ENCODE results near the gene CDKN2C.
"Not testable (repeated sequence)": the region's sequence is repeated elsewhere in the genome, so short reads cannot be mapped to it uniquely, and the experiment has no call there.

The CDKN2C gene

DNA sequence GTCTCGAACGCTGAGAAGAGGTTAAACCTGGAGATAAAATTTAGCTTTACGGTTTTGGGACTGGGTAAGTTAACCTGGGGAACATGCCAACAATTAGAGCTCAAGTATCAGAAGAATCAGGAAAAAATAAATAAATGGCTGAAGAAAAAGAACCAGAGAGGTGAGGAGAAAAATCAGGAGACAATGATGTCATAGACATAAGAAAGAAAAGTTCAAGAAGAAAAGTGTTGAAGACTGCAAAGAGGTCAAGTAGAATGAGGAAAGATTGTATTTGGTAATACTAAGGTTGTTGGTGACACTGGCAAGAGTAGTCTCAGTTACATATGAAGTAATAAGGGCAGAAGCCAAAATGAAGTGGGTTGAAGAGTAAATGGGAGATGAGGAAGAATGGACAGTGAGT is 26.0 kb downstream of the CDKN2C start:
- no peak overlapping the region for H3K4me3 ChIP-seq (ENCODE audit: extremely low read depth, insufficient read depth, low read length, poor library complexity, severe bottlenecking)
- H3K9me3 ChIP-seq (ENCODE audit: control insufficient read depth, low read length) = no peaks in the 10 kb centered on the region
- H3K36me3 ChIP-seq (ENCODE audit: control insufficient read depth, insufficient read depth, low read length) = no peaks in the 10 kb centered on the region
- H3K4me1 ChIP-seq (ENCODE audit: control insufficient read depth, insufficient read depth, low read length, poor library complexity, severe bottlenecking) = no peaks in the 10 kb centered on the region
- WGBS, 2 experiments (ENCODE audit: insufficient coverage in 2 of 2) = 91 to 100% methylated on average over 2 to 3 of the region's 3 CpGs
- H3K27ac ChIP-seq (ENCODE audit: low read depth, low read length, severe bottlenecking) = no peak overlapping the region

GRCh38 chr1:50999375-50999774 is 29.3 kb downstream of the CDKN2C start:
- H3K36me3 ChIP-seq (ENCODE audit: control insufficient read depth, insufficient read depth, low read length); H3K4me3 ChIP-seq (ENCODE audit: extremely low read depth, insufficient read depth, low read length, poor library complexity, severe bottlenecking); H3K9me3 ChIP-seq (ENCODE audit: control insufficient read depth, low read length); H3K27ac ChIP-seq (ENCODE audit: low read depth, low read length, severe bottlenecking); H3K4me1 ChIP-seq (ENCODE audit: control insufficient read depth, insufficient read depth, low read length, poor library complexity, severe bottlenecking): not testable (repeated sequence)
- WGBS, 2 experiments (ENCODE audit: insufficient coverage in 2 of 2) = 67% methylated on average over 1 of the region's 1 CpG; no CpG with 5 or more reads in 1 of the 2 experiments

- Histone ChIP-seq H3K4me3 (ENCODE audit: extremely low read depth, insufficient read depth, low read length, poor library complexity, severe bottlenecking) (no peak overlapping the region), H3K9me3 (ENCODE audit: control insufficient read depth, low read length) (no peaks in the 10 kb centered on the region), H3K4me1 (ENCODE audit: control insufficient read depth, insufficient read depth, low read length, poor library complexity, severe bottlenecking) (no peaks in the 10 kb centered on the region), H3K36me3 (ENCODE audit: control insufficient read depth, insufficient read depth, low read length) (no peaks in the 10 kb centered on the region), H3K27ac (ENCODE audit: low read depth, low read length, severe bottlenecking) (no peak overlapping the region)
- 86 to 92% methylated on average over 1 of the region's 1 CpG for WGBS, 2 experiments (ENCODE audit: insufficient coverage in 2 of 2)
Observed at GRCh38 chr1:51000160-51000559, 30.1 kb downstream of the CDKN2C start.

DNA sequence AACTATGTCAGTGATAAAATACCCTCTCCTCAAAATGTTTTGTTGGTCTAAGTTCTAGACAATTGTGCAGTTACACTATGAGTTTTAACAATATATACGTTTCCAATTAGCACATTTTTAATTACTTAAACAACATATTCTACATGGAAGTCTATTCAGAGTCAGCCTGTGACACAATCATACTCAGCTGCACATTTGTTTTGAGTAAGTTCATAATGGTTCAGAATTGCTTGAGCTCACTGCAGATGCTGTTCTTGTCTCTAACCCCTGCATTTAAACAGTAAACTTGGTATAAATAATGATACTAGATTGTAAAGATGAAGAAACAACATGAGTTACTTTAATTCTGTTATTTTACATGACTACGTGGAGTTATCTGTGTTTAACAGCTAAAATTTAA is 30.6 kb downstream of the CDKN2C start:
- WGBS, 2 experiments (ENCODE audit: insufficient coverage in 2 of 2) = 40% methylated on average over 1 of the region's 2 CpGs; no CpG with 5 or more reads in 1 of the 2 experiments

GRCh38 chr1:51002516-51002915 is 32.5 kb downstream of the CDKN2C start:
- Histone ChIP-seq H3K9me3 (ENCODE audit: control insufficient read depth, low read length) (no peaks in the 10 kb centered on the region), H3K27ac (ENCODE audit: low read depth, low read length, severe bottlenecking) (no peak overlapping the region), H3K4me1 (ENCODE audit: control insufficient read depth, insufficient read depth, low read length, poor library complexity, severe bottlenecking) (no peaks in the 10 kb centered on the region), H3K4me3 (ENCODE audit: extremely low read depth, insufficient read depth, low read length, poor library complexity, severe bottlenecking) (no peak overlapping the region), H3K36me3 (ENCODE audit: control insufficient read depth, insufficient read depth, low read length) (no peaks in the 10 kb centered on the region)
- 76 to 89% methylated on average over 2 to 5 of the region's 6 CpGs for WGBS, 2 experiments (ENCODE audit: insufficient coverage in 2 of 2)

More for the DNA sequence above, 30.6 kb downstream of the CDKN2C start:
- no peaks in the 10 kb centered on the region for H3K36me3 ChIP-seq (ENCODE audit: control insufficient read depth, insufficient read depth, low read length)
- H3K27ac ChIP-seq (ENCODE audit: low read depth, low read length, severe bottlenecking) = no peak overlapping the region
- H3K4me3 ChIP-seq (ENCODE audit: extremely low read depth, insufficient read depth, low read length, poor library complexity, severe bottlenecking) = no peak overlapping the region
- H3K4me1 ChIP-seq (ENCODE audit: control insufficient read depth, insufficient read depth, low read length, poor library complexity, severe bottlenecking) = no peaks in the 10 kb centered on the region
- H3K9me3 ChIP-seq (ENCODE audit: control insufficient read depth, low read length) = no peaks in the 10 kb centered on the region

- H3K36me3 ChIP-seq (ENCODE audit: control insufficient read depth, insufficient read depth, low read length); H3K9me3 ChIP-seq (ENCODE audit: control insufficient read depth, low read length); H3K4me1 ChIP-seq (ENCODE audit: control insufficient read depth, insufficient read depth, low read length, poor library complexity, severe bottlenecking); H3K4me3 ChIP-seq (ENCODE audit: extremely low read depth, insufficient read depth, low read length, poor library complexity, severe bottlenecking); H3K27ac ChIP-seq (ENCODE audit: low read depth, low read length, severe bottlenecking): not testable (repeated sequence)
- WGBS, 2 experiments (ENCODE audit: insufficient coverage in 2 of 2) = 71 to 86% methylated on average over 3 to 4 of the region's 4 CpGs
Observed at GRCh38 chr1:51005549-51005948, 35.5 kb downstream of the CDKN2C start.

- Histone ChIP-seq H3K27ac (ENCODE audit: low read depth, low read length, severe bottlenecking) (no peak overlapping the region), H3K4me1 (ENCODE audit: control insufficient read depth, insufficient read depth, low read length, poor library complexity, severe bottlenecking) (no peaks in the 10 kb centered on the region), H3K36me3 (ENCODE audit: control insufficient read depth, insufficient read depth, low read length) (no peaks in the 10 kb centered on the region), H3K4me3 (ENCODE audit: extremely low read depth, insufficient read depth, low read length, poor library complexity, severe bottlenecking) (no peak overlapping the region), H3K9me3 (ENCODE audit: control insufficient read depth, low read length) (no peaks in the 10 kb centered on the region)
- WGBS, 2 experiments (ENCODE audit: insufficient coverage in 2 of 2) = 89 to 100% methylated on average over 1 of the region's 3 CpGs
Observed at GRCh38 chr1:51009381-51009780, 39.3 kb downstream of the CDKN2C start.

DNA sequence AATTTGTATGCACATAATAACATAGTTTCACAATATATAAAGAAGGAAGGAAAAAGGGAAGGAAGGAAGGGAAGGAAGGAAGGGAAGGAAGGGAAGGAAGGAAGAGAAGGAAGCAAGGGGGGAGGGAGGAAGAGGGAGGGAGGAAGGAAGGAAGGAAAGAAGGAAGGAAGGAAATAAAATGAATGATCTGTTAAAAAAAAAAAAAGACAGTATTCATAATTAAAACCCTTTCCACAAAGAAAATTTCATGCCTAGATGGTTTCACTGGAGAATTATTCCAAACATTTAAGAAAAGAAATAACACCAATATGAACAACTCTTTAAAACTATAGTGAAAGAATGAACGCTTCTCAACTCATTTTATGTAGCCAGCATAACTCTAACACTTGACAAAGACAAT is 44.8 kb downstream of the CDKN2C start:
- Histone ChIP-seq H3K4me3 (ENCODE audit: extremely low read depth, insufficient read depth, low read length, poor library complexity, severe bottlenecking) (no peak overlapping the region), H3K4me1 (ENCODE audit: control insufficient read depth, insufficient read depth, low read length, poor library complexity, severe bottlenecking) (no peaks in the 10 kb centered on the region), H3K9me3 (ENCODE audit: control insufficient read depth, low read length) (no peaks in the 10 kb centered on the region), H3K27ac (ENCODE audit: low read depth, low read length, severe bottlenecking) (no peak overlapping the region), H3K36me3 (ENCODE audit: control insufficient read depth, insufficient read depth, low read length) (no peaks in the 10 kb centered on the region)
- WGBS, 2 experiments (ENCODE audit: insufficient coverage in 2 of 2) = 83% methylated on average over 1 of the region's 1 CpG; no CpG with 5 or more reads in 1 of the 2 experiments

GRCh38 chr1:51019811-51020210 is 49.8 kb downstream of the CDKN2C start:
- no peaks in the 10 kb centered on the region for H3K36me3 ChIP-seq (ENCODE audit: control insufficient read depth, insufficient read depth, low read length)
- H3K4me3 ChIP-seq (ENCODE audit: extremely low read depth, insufficient read depth, low read length, poor library complexity, severe bottlenecking) = no peak overlapping the region
- no peaks in the 10 kb centered on the region for H3K4me1 ChIP-seq (ENCODE audit: control insufficient read depth, insufficient read depth, low read length, poor library complexity, severe bottlenecking)
- no peaks in the 10 kb centered on the region for H3K9me3 ChIP-seq (ENCODE audit: control insufficient read depth, low read length)
- no peak overlapping the region for H3K27ac ChIP-seq (ENCODE audit: low read depth, low read length, severe bottlenecking)

All from mesodermal cell (in vitro differentiated cells).